PFSK-1 (cell line): Measurements from ENCODE around the gene TRAPPC3.

Experiments used
- FOXP2 ChIP-seq: optimal IDR thresholded peaks from 2 replicates; pipeline ENCODE3; 2011; ENCODE audit warnings: borderline replicate concordance, control low read depth, inconsistent platforms; ENCODE audit not compliant: insufficient read depth; ENCODE audit errors: extremely low read length, extremely low read depth
- POLR2AphosphoS5 ChIP-seq: IDR thresholded peaks from 2 replicates; pipeline ENCODE4 v1.6.1; 2012; ENCODE audit warnings: low read depth, mild to moderate bottlenecking, control low read depth, low read length, moderate library complexity
- REST ChIP-seq, 2 experiments: IDR thresholded peaks; 2 replicates each; pipeline versions ENCODE4 v1.6.1 to v1.8.0; 2011 to 2012; ENCODE audit warnings: low read depth in 2 of 2, low read length in 2 of 2, control low read depth in 1 of 2, inconsistent platforms in 1 of 2, mild to moderate bottlenecking in 1 of 2, moderate library complexity in 1 of 2; ENCODE audit not compliant: insufficient read depth in 1 of 2
- SIN3A ChIP-seq: IDR thresholded peaks from 2 replicates; pipeline ENCODE4 v1.6.1; 2012; ENCODE audit warnings: mild to moderate bottlenecking, low read length, moderate library complexity, borderline replicate concordance; ENCODE audit not compliant: insufficient read depth
- TAF1 ChIP-seq: IDR thresholded peaks from 2 replicates; pipeline ENCODE4 v1.6.1; 2012; ENCODE audit warnings: low read length, control low read depth, borderline replicate concordance; ENCODE audit not compliant: insufficient read depth

Gene TRAPPC3

GRCh38 chr1:36144413-36144812 lies 4.9 kb downstream of the TRAPPC3 start:
- TF ChIP-seq TAF1: no peak
- no peak for TF ChIP-seq FOXP2
- no peak for TF ChIP-seq REST (IDR thresholded peaks at IDR 0.05; ENCODE audit: insufficient read depth in 1 of 2, low read depth in 2 of 2, low read length in 2 of 2)
- TF ChIP-seq POLR2AphosphoS5: no peak
- no peak for TF ChIP-seq SIN3A

- TF ChIP-seq SIN3A (no peak), TAF1 (no peak), FOXP2 (no peak), REST (IDR thresholded peaks at IDR 0.05; ENCODE audit: insufficient read depth in 1 of 2, low read depth in 2 of 2, low read length in 2 of 2) (no peak), POLR2AphosphoS5 (no peak)
These were observed 5.9 kb downstream of the TRAPPC3 start for GRCh38 chr1:36143424-36143823.

DNA sequence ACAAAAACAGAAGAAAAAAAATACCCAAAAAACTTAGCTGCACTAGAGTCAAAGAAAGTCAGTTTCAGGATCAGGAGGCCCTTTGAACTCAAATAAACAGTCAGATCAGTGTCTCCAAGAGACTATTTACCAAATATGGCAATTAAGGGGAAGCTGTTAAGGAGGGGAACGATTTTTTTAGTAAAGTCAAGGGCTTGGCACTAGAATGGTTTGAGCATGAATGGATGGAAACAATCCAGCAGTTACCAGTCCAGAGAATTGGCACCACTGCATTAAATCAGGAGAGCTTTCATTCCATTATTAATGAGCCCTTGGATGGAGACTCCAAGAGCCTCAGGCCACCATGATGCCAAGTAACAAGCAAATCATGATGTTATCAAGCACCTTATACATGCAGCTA lies 7.2 kb downstream of the TRAPPC3 start:
- no peak for TF ChIP-seq FOXP2
- TF ChIP-seq SIN3A: no peak
- no peak for TF ChIP-seq REST (IDR thresholded peaks at IDR 0.05; ENCODE audit: insufficient read depth in 1 of 2, low read depth in 2 of 2, low read length in 2 of 2)
- TF ChIP-seq TAF1: no peak
- no peak for TF ChIP-seq POLR2AphosphoS5

GRCh38 chr1:36139521-36139920 lies 9.8 kb downstream of the TRAPPC3 start:
- TF ChIP-seq REST (IDR thresholded peaks at IDR 0.05; ENCODE audit: insufficient read depth in 1 of 2, low read depth in 2 of 2, low read length in 2 of 2): no peak
- TF ChIP-seq FOXP2: no peak
- no peak for TF ChIP-seq TAF1
- no peak for TF ChIP-seq POLR2AphosphoS5
- TF ChIP-seq SIN3A: no peak

DNA sequence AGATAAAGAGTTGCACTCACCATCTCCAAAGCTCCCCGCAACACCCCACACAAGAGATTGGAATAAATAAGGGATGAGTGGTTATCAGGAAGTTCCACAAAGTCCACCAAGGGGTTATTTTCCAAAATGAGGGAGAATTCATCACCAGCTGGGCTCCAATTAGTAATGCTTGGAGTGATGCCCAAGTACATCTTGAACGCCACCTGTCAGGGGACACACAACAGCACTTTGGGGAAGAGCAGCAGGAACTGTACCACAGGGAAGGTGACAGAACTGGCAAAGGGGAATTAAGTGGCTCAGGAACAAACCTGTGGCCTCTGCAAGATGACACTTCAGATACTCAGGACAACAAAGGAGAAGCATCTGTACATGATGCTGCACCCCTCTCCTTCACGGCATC lies 11.5 kb downstream of the TRAPPC3 start:
- no peak for TF ChIP-seq REST (IDR thresholded peaks at IDR 0.05; ENCODE audit: insufficient read depth in 1 of 2, low read depth in 2 of 2, low read length in 2 of 2)
- TF ChIP-seq POLR2AphosphoS5: no peak
- TF ChIP-seq TAF1: no peak
- no peak for TF ChIP-seq SIN3A
- TF ChIP-seq FOXP2: no peak
